Dedifferentiated amniotic fluid mesenchymal stem cell (primary cell): Measurements from ENCODE around the gene BICDL1.

Experiments used
- DNase-seq: peaks from one replicate; pipeline ENCODE4 v3.0.0-alpha.2; 2016; ENCODE audit errors: extremely low spot score

The BICDL1 gene

DNA sequence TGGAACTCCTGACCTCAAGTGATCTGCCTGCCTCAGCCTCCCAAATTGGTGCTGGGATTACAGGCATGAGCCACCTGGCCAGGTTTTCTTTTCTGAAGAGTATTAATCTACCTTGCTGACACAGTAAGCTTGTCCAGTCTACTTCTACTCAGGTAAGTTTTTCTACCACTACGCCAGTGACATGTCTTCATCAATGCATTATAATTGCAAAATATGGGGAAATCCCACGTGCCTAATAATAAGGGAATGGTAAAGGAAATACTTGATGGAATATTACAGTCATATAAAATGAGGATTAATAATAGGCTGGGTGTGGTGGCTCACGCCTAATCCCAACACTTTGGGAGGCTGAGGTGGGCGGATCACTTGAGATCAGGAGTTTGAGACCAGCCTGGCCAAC lies 65.3 kb downstream of the BICDL1 start:
- no peak for DNase-seq

DNA sequence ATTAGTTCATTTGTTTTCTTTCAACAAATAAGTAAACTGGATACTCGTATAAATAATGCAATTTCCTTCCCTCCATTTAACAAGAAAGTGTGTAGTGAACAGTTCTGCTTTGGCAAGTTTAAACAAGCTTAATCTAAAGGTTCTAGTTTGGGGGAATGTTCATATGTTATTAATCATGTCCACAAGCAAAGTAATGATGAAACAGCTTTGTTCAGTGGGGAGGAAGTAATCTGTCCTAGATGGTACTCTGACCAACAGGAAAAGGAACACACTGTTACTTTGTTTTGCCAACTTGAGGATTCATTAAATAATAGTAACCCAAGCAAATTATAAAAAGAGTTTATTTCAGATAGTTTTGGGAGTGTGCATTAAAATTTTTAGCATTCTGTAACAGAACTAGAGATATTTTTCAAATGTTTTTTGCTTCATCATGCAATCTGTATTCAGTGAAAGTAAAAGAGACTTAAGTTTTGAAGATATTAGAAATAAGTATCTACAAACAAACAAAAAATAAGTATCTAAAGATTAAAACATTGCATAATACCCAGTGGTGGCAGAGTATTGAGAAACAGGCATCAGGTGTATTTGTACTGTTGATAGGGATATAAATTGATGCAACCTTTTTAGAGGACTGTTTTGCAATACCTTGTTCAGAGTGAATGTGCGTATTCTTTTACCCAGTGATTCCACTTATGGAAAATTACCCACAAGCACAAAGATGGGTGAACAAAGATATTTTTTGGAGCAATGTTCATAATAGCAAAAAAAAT lies 66.4 kb downstream of the BICDL1 start:
- DNase-seq, result no peak

DNA sequence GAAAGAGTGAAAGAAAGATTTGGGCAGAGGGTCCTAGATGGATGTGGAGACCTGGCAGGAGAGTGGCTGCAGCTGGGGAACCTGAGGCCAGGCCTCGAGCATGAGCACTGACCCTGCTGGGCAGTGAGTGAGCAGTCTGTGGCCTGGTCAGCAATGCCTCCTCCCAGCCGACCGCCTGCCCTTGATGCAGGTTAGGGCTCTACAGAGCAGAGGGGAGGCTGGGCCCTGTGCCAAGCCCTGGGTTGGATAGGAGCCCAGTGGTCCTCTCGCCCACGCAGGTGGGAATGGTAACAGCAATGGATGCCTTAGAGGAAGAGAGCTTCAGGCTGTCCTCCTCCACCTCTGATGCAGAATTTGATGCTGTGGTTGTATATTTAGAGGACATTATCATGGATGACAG lies 67.7 kb downstream of the BICDL1 start:
- DNase-seq, result no peak

DNA sequence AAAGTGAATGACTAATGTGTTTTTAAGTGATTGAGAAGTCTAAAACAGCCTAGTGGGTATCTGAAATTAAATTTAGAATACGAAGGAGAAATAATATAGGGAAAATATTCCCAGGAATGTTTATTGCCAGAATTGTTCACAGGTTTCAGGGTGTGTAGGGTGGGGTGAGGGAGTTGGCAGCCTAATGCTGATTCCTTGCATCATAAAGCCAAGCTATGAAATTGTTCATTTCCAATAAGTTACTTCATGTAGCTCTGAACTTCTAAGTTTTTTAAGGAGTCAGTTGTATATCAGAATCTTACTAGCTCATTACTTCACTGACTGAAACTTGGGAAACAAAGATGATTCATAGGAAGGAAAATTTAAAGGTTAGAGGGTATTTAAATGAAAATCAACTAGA lies 71.2 kb downstream of the BICDL1 start:
- DNase-seq, result no peak

GRCh38 chr12:120060717-120061116 lies 71.7 kb downstream of the BICDL1 start:
- no peak for DNase-seq

DNA sequence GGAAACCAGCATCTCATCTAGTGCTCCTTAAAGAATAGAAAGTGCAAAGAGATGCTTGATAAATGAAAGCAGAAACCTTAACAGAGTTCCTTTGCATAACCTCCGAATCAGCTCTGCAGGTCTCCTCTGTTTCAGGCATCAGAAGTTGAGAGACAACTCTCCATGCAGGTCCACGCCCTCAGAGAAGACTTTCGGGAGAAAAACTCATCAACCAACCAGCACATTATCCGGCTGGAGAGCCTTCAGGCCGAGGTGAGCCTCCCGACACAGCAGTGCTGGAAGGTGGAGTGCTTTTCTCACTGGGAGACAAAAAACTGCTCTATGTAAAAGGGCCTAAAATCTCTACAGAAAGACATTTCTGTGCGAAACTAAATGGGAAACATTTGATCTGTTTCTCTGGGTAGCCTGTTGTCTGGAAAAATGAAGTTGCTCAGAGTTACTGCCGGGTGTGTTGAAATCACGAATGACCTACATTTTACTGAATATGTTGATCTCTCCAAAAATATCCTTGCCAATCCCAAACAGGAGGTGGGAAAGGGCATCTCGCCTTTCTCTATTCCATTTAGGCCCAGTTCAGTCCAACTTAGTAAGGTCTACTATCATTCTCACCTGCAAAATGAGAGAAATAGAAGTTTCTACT lies 72.7 kb downstream of the BICDL1 start:
- no peak for DNase-seq

GRCh38 chr12:120062976-120063579 lies 74.0 kb downstream of the BICDL1 start:
- DNase-seq, result no peak

DNA sequence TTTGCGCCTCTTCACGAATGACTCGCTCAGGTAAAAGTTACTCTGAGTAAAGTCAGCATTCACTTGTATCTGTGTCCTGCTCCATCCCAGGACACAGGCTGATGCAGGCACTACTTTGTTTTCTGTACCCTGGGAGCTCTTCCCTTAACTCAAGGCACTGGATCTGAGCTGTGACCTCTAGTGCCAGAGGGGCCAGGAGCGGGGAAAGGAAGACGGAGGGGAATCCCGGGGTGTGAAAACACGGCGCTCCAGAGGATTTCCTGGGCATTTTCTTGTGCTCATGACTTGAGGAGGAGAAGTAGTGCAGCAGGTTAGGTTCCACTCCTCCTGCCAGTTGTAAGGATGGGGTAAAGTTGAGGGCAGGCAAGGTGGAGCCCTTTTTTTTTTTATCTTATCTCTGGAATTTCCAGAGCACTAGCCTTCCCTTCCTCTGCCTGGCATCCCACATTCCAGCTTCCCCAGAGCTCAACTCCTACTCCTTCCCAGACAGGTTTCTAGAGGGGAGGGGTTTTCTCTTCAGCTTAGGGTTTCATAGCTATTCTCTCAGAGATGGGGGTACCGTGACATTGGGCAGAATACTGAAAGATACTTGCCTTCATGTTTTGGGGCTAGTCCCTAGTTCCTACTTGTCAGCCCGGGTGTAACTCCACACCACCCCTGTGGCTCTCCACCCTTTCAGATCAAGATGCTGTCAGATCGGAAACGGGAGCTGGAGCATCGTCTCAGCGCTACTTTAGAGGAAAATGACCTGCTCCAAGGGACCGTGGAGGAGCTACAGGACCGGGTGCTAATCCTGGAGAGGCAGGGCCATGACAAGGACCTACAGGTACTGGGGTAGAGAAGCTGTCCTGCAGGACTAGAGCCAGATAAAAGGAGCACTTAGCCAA lies 75.3 kb downstream of the BICDL1 start:
- DNase-seq, result no peak

GRCh38 chr12:120065472-120065871 lies 76.4 kb downstream of the BICDL1 start:
- no peak for DNase-seq

DNA sequence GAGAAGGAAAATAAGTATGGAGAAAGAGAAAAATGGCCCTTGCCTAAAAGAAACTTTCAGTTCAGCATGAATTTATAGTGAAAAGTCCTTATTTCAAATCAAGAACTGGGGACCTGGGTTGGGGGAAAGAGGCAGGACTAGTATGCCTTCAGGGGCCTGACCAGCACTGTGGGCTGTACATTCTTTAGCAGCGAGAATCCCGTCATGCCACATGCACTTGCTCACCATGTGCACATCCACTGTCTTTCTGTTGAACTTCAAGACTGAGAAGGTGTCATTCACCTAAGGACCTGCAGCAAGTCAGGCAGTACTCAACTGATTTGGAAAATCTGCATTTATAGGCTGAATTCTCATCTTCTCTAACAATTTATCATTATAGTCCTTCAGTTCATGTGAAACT lies 77.3 kb downstream of the BICDL1 start:
- no peak for DNase-seq

- DNase-seq, result no peak
Observed at GRCh38 chr12:120067084-120067869, 78.2 kb downstream of the BICDL1 start.

GRCh38 chr12:120067901-120068300 lies 78.9 kb downstream of the BICDL1 start:
- no peak for DNase-seq

GRCh38 chr12:120069278-120069677 lies 80.2 kb downstream of the BICDL1 start:
- no peak for DNase-seq

DNA sequence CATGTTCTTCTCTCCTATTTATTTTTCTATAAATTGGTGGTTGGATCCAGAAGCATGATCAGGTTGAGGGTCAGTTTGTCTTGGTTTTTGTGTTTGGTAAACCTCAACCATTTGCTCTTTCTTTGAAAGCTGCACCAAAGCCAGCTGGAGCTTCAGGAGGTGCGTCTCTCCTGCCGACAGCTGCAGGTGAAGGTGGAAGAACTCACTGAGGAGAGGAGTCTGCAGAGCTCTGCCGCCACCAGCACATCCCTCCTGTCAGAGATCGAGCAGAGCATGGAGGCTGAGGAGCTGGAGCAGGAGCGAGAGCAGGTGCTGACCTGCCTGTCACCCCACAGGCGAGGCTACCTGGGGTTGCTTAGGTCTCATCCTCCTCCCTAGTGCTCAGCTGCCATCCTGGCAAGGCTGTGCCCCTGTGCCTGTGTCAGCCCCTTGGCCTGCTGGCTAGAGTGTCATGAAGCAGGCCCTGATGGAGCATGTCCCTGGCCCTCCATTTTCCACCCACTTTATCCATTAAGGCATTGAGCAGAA lies 82.5 kb downstream of the BICDL1 start:
- no peak for DNase-seq

- DNase-seq, result no peak
Observed at GRCh38 chr12:120072472-120073249, 83.6 kb downstream of the BICDL1 start.

DNA sequence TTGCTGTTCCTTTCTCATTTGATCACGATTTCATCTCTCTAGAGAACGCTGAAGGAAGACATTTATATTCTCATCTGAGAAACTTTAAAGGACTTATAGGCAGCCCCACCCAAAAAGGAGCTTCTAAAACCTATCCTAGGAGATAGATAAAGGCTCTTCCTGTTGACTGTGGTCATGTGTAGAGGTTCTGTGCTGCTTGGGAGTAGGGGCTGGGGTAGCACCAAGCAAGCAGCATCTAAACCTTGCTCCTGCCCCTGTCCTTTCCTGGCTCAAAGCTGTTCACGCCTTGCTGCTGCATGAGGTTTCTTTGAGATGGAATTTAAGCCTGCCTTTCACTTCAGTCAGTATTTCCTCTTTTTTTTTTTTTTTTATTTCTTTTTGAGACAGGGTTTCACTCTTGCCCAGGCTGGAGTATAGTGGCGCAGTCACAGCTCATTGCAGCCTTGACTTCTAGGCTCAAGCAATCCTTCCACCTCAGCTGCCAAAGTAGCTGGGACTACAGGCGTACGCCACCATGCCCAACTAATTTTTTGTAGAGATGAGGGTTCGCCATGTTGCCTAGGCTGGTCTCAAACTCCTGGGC lies 86.1 kb downstream of the BICDL1 start:
- DNase-seq, result no peak

DNA sequence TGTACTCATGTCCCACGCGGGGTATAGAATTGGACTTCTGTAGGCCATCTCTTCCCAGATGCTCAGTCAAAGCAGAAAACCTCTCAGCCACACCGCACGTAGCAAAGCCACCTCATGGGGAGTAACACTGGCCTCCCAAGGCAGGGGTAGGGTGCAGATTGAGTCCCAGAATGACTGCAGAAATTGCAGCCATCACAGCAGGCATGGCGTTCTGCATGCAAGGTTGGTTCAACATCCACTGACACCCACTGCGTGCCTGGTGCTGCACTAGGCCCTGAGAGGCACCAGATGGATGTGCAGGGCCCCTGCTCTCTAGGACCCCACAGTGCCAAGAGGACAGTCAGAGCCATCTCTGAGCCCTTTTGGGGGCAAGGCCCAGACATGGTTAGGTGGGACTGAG lies 87.6 kb downstream of the BICDL1 start:
- DNase-seq, result no peak

- DNase-seq, result no peak
Observed at GRCh38 chr12:120077260-120077659, 88.2 kb downstream of the BICDL1 start.

DNA sequence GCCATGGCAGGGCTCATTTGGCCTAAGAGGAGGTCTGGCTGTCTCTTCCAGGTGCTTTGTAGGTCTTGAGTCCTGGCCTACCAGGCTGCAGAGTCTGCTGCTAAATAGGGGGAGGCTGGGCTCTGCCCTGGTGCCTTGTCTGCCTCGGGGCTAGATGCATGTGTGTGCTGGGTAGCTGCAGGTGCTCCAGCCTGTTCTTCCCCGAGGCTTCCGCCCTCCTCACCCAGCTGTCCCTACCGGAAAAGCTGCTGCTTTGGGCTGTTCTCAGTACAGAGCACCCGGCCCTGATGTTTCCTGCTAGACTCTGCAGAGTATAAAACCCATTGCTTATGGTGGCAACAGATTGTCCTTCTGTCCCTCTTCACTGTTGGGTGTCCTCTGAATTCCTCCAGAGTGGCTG lies 89.8 kb downstream of the BICDL1 start:
- DNase-seq, result no peak
